ENCODE data around the gene ACOX2.
A peak's percentile ranks its signal among the peaks of the same experiment; 100 is the strongest.

The ACOX2 gene

GRCh38 chr3:58566398-58567250, 29.6 kb upstream of the ACOX2 start:
- no peak for DNase-seq

- no peak for DNase-seq
Observed at GRCh38 chr3:58565621-58566397, 28.8 kb upstream of the ACOX2 start.

GRCh38 chr3:58564456-58565160, 27.6 kb upstream of the ACOX2 start:
- DNase-seq = peak; percentile 89

- DNase-seq = no peak
Observed at GRCh38 chr3:58564054-58564453, 27.1 kb upstream of the ACOX2 start.

- no peak for DNase-seq
Observed at GRCh38 chr3:58563386-58564035, 26.5 kb upstream of the ACOX2 start.

- no peak for DNase-seq
Observed at GRCh38 chr3:58562498-58562897, 25.5 kb upstream of the ACOX2 start.

- peak; percentile 98 for DNase-seq
Observed at GRCh38 chr3:58560771-58561311, 23.9 kb upstream of the ACOX2 start.

GRCh38 chr3:58559586-58559985, 22.6 kb upstream of the ACOX2 start:
- DNase-seq = no peak

GRCh38 chr3:58557491-58557890, 20.5 kb upstream of the ACOX2 start:
- DNase-seq = no peak

GRCh38 chr3:58556761-58557221, 19.8 kb upstream of the ACOX2 start:
- no peak for DNase-seq

GRCh38 chr3:58556001-58556400, 19.0 kb upstream of the ACOX2 start:
- no peak for DNase-seq

- DNase-seq = no peak
Observed at GRCh38 chr3:58555203-58555602, 18.2 kb upstream of the ACOX2 start.

GRCh38 chr3:58553003-58553402, 16.0 kb upstream of the ACOX2 start:
- DNase-seq = no peak

- DNase-seq = no peak
Observed at GRCh38 chr3:58551636-58552180, 14.7 kb upstream of the ACOX2 start.

- no peak for DNase-seq
Observed at GRCh38 chr3:58544541-58544940, 7.6 kb upstream of the ACOX2 start.

GRCh38 chr3:58540176-58540858, 3.3 kb upstream of the ACOX2 start:
- DNase-seq = no peak

GRCh38 chr3:58539626-58540025, 2.6 kb upstream of the ACOX2 start:
- no peak for DNase-seq

- DNase-seq = no peak
Observed at GRCh38 chr3:58537412-58538301, 667 bp upstream of the ACOX2 start.

- DNase-seq = no peak
Observed at GRCh38 chr3:58535531-58536500, 1.2 kb downstream of the ACOX2 start.

All from fibroblast of skin of scalp (primary cell).